Neural cell (in vitro differentiated cells): ENCODE measurements around the gene KCTD13. TPM values are rescaled to one million over a fixed set of nuclear protein-coding genes. Genes with fewer than 3 reads are reported as not detected.

ENCODE experiments used
- polyA plus RNA-seq: library from polyadenylated mRNA; depleted of rRNA; stranded (reverse); fragments of >200 nt; gene quantifications from 2 replicates; pipeline ENCODE4 v1.2.3, GENCODE V29; 2014

KCTD13 gene
- polyA plus RNA-seq, 1 donor from 2014 or later = 55.0 TPM

Other genes with a start within 250 kb of the KCTD13 start
- 2.7 and 3.9 TPM in 2 replicates for gene QPRT, start 247.0 kb downstream of the KCTD13 start, polyA plus RNA-seq
- not detected in 2 replicates for gene C16orf54, start 180.2 kb downstream of the KCTD13 start, polyA plus RNA-seq
- gene ZG16, start 148.0 kb downstream of the KCTD13 start, polyA plus RNA-seq = not detected in 2 replicates
- 81.1 and 89.7 TPM in 2 replicates for gene KIF22, start 135.5 kb downstream of the KCTD13 start, polyA plus RNA-seq
- gene MAZ, start 119.7 kb downstream of the KCTD13 start, polyA plus RNA-seq = 147 and 168 TPM in 2 replicates
- gene PRRT2, start 114.0 kb downstream of the KCTD13 start, polyA plus RNA-seq = 84.2 and 105 TPM in 2 replicates
- gene PAGR1, start 110.1 kb downstream of the KCTD13 start, polyA plus RNA-seq = 86.8 and 88.7 TPM in 2 replicates
- gene MVP, start 105.8 kb downstream of the KCTD13 start, polyA plus RNA-seq = 2.5 and 5.7 TPM in 2 replicates
- 92.6 and 95.6 TPM in 2 replicates for gene CDIPT, start 63.0 kb downstream of the KCTD13 start, polyA plus RNA-seq
- 48.8 and 52.7 TPM in 2 replicates for gene SEZ6L2, start 26.7 kb downstream of the KCTD13 start, polyA plus RNA-seq
- 38.9 and 48.2 TPM in 2 replicates for gene ASPHD1, start 25.7 kb downstream of the KCTD13 start, polyA plus RNA-seq
- 154 and 157 TPM in 2 replicates for gene TMEM219, start 35.9 kb upstream of the KCTD13 start, polyA plus RNA-seq
- gene TAOK2, start 47.6 kb upstream of the KCTD13 start, polyA plus RNA-seq = 62.7 and 65.5 TPM in 2 replicates
- gene HIRIP3, start 69.4 kb upstream of the KCTD13 start, polyA plus RNA-seq = 51.2 and 65.4 TPM in 2 replicates
- gene INO80E, start 70.0 kb upstream of the KCTD13 start, polyA plus RNA-seq = 106 and 130 TPM in 2 replicates
- gene DOC2A, start 84.8 kb upstream of the KCTD13 start, polyA plus RNA-seq = 7.3 and 8.5 TPM in 2 replicates
- gene C16orf92, start 97.0 kb upstream of the KCTD13 start, polyA plus RNA-seq = not detected in 2 replicates
- gene TLCD3B, start 105.0 kb upstream of the KCTD13 start, polyA plus RNA-seq = 18.9 and 21.7 TPM in 2 replicates
- 59.3 and 71.3 TPM in 2 replicates for gene ALDOA, start 139.5 kb upstream of the KCTD13 start, polyA plus RNA-seq
- 173 and 184 TPM in 2 replicates for gene PPP4C, start 149.8 kb upstream of the KCTD13 start, polyA plus RNA-seq
- gene TBX6, start 165.7 kb upstream of the KCTD13 start, polyA plus RNA-seq = not detected in 2 replicates
- 76.9 and 90.1 TPM in 2 replicates for gene YPEL3, start 170.0 kb upstream of the KCTD13 start, polyA plus RNA-seq
- 2.7 and 3.6 TPM in 2 replicates for gene GDPD3, start 187.3 kb upstream of the KCTD13 start, polyA plus RNA-seq
- gene MAPK3, start 197.0 kb upstream of the KCTD13 start, polyA plus RNA-seq = 18.5 and 20.2 TPM in 2 replicates